ENCODE measurements around the gene CNIH3.

The CNIH3 gene

GRCh38 chr1:224789311-224789710, 173.2 kb downstream of the CNIH3 start:
- in situ Hi-C loops (cut with HindIII; ENCODE audit: low sequenced_read_pairs): no loop called here
- H3K4me3 ChIP-seq (ENCODE audit: low read depth, low read length): no peak overlapping the region
- TF ChIP-seq CTCF (IDR thresholded peaks at IDR 0.05; ENCODE audit: low read depth, low read length): no peak
- no peak for DNase-seq (ENCODE audit: low read depth, low spot score)

Measured in astrocyte of the spinal cord (primary cell).